GM19452 (cell line): ENCODE results near the gene GPR132.
A peak's percentile ranks its signal among the peaks of the same experiment; 100 is the strongest.
"Not testable (repeated sequence)": the region's sequence is repeated elsewhere in the genome, so short reads cannot be mapped to it uniquely, and the experiment has no call there.

ENCODE experiments used
- ATAC-seq: cut with Tn5 transposase; IDR thresholded peaks from one replicate; pipeline ENCODE4 v1.9.1; 2021; ENCODE audit not compliant: unreplicated experiment

The GPR132 gene

DNA sequence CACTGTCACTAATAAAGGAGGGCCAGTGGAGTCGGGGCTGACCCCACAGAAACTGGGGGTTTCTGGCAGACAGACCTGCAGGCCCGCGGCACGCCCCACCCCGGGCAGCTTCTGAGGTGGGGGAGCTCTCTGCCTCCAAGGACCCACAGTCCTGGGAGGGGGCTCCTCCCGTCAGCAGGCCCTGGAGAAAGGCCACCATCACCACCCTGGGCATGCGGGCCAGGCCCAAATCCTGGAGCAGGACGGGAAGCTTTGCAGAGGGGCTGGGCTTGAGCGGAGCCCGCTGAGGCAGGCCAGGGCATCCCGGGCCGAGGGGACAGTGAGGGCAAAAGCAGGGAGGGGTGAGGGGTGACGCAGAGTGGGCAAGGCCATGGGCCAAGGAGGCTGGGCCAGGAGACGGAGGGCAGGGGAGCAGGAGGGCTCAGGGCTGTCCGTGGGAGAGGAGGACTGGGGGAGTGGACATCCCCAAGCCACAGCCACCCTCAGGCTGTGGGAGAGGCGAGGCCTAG lies 11.1 kb upstream of the GPR132 start:
- ATAC-seq = no peak

DNA sequence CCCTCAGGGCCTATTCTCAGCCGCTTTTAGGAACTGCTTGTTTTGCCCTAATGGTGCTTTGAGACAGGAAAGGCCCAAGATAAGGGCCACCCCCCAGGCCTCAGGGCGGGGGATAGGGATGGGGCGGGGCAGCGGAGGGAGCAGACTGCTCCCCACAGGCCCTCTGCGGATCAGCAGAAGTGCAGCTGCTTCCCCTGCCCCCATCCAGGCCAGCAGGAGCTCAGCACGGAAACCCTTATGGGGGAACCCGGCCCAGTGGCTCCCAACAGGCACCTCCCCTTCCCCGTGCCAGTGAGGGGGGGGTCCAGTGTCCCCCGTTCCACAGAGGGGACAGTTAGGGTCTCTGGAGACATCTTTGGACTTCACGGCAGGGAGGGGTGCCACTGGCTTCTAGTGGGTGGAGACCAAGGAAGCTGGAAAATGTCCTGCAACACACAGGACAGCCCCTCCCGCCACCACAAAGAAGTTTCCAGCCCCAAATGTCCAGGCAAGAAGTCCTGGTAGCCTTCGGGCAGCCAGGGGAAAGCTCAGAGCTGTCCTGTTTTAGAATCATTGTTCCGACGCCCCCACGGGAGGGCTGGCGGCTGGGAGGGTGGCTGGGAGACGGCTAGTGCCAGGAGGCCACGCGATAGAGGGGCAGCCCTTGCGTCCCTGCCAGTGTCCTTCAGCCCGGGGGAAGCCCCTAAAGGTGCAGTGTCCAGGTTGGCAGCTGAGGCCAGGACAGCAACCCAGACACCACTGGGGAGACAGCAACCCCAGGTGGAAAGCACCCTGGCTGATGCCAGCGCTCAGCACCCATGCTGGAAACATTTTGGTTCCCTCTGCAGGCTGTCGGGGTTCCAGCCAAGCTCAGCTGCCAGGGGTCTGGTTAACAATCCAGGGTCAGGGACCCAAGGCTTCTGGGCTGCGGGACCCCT lies 10.4 kb upstream of the GPR132 start:
- no peak for ATAC-seq

DNA sequence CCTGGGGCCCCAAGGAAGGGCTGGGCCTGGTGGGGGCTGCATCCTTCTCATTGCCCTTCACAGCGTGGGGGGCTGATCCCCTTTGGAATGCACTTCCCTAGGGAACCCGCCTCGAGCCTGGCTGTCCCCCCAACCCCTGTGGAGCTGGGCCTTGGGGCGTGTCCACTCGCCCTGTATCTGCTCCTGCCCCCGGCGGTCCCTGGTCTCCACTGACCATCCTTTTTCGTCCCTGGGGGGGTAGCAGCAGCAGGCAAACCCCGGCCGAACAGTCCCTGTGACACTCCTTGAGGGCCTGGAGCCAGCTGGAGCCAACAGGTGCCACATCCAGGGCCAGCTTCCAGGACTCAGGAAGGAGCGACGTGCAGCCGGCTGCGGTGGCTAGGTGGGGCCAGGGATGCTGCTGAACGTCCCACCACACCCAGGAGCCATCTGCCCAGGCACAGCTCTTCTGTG lies 9.4 kb upstream of the GPR132 start:
- no peak for ATAC-seq

DNA sequence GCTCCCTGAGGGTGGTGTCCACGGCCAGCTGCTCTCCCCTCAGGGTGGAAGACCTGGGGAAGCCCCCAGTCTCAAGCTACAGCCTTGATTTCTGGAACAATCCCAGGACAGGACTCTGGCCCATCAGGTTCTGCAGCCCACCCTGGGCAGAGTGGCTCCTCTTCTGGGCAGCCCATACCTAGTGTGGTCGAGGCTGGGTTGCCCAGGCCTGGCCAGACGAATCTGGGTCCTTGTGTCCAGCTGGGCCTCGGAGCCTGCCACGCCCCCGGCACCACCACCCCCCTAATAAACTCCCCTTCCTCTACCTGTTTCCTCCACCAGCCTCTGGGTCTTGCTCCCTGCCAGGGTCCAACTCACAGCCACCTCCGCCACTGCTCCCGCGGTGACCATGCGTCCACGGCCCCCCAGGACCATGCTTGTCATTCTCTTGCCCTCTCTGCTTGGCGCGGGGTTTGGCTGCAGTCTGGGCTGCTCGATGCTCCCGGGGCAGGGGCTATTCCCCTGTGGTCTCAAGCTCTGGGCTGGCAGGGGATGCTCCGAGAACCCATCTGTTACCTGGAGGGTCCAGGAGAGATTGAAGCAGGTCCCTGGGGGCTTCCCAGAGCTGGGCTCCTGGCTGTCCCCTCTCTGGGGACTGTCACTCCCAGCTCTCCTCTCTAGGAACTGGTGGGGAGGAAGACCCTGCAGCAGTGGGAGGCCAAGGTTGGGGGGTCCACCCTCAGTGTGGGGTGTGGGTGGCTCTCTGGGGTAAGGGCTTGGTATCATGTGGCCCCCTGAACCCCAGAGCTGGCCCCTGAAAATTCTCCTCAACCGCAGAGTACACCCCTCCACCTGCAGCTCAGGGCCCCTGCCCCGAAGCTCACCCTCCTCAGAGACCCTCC lies 8.7 kb upstream of the GPR132 start:
- ATAC-seq = no peak

DNA sequence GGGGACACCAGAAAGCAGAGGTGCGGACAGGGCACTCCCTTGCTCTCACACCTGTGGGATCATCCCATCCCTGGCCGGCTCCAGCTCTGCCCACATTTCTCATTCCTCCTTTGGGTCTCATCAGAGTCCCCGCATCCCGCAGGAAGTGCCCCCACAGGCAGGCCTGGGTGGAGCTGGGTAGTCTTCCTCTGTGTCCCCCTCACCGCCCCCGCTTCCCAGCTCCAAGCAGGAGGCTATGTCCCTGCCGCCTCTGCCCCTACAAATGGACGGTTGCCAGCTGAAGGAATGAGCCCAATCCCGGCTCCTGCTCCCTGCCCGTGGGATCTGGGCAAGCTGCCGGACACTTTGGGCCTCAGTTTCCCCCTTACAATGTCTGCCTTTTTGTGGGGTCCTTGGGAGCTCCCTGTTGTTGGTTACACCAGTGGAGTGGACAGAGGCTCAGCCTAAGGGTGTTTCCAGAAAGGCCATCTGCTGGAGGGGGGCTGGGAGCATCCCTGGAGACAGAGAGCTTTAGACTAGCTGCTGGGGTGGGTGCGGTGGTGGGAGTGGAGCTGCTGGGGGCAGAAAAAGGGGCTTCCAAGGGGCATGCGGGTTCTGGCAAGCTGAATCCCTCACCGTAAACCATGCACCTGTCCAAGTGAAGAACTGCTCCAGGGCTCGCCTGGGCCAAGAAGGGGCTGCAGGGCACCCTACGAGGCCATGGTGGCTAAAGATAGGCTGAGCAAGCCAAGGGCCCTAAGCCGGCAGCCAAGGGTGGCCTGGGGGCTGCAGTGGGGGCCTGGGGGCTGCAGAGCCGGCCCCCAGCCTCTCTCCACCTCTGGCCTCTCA lies 7.9 kb upstream of the GPR132 start:
- no peak for ATAC-seq

DNA sequence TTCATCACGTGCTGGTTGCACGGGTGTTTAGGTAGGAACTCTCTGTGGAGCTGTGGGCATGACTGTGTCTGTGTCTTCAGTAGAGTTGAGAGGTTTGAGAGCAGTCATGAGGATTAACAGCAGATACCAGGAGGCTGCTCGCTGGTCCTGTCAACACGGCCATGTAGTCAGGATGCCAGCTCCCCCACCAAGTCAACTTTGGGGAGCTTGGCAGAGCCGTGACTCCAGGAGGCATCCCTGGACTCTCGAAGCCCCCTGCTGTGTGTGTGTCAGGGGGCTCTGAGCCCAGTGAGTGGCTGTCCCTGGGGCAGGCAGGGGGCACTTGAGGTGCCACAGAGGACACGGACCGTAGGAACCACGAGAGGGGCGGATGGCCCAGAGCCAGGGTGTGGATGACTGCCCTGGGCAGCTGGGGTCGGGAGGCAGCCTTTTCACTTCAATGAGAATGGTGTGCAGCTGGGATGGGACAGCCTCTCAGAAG lies 7.2 kb upstream of the GPR132 start:
- no peak for ATAC-seq

DNA sequence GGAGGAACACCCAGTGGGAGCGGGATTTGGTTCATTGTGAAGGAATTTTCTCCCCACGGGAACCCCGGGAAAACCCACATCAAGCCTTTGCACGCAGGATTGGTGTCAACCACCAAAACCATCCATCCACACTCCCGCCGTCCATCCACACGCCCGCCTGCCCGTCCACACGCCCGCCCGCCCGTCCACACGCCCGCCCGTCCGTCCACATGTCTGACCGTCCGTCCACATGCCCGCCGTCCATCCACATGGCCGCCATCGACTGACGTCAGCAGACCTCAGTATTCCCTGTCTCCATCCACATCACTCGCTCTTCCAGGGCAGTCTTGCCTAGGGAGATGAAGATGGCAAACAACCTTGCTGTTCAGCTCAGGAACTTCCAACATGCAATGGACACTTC lies 6.7 kb upstream of the GPR132 start:
- ATAC-seq = no peak

DNA sequence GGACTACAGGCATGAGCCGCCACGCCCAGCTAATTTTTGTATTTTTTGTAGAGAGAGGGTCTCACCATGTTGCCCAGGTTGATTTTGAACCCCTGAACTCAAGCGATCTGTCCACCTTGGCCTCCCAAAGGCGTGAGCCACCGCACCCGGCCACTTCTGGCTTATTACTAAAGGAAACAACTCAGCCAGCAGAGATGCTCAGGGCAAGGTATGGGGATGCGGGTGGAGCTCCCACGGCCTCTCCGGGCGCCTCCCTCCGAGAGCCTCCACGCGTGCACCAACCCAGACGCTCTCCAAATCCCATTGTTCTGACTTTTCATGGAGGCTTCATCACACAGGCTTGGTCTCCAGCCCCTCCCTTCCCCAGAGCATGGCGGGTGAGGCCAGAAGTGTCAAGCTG lies 6.1 kb upstream of the GPR132 start:
- no peak for ATAC-seq

DNA sequence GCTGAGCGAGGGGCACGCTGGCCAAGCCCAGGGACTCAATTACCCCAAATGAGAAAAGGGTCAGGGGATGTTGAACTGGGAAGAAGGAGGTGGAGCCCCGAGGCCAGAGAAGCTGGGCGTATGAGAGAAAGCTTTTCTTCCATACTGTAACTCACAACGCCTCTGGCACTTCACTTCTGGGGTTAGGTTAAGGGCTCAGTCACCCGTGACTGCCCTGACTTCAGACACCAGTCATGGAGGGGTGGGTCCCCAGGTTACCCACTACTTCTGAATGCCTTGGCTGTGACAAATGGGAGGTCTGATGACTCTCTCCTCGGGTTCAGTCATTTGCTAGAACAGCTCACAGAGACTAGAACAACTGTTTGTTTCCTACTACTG lies 5.5 kb upstream of the GPR132 start:
- no peak for ATAC-seq

DNA sequence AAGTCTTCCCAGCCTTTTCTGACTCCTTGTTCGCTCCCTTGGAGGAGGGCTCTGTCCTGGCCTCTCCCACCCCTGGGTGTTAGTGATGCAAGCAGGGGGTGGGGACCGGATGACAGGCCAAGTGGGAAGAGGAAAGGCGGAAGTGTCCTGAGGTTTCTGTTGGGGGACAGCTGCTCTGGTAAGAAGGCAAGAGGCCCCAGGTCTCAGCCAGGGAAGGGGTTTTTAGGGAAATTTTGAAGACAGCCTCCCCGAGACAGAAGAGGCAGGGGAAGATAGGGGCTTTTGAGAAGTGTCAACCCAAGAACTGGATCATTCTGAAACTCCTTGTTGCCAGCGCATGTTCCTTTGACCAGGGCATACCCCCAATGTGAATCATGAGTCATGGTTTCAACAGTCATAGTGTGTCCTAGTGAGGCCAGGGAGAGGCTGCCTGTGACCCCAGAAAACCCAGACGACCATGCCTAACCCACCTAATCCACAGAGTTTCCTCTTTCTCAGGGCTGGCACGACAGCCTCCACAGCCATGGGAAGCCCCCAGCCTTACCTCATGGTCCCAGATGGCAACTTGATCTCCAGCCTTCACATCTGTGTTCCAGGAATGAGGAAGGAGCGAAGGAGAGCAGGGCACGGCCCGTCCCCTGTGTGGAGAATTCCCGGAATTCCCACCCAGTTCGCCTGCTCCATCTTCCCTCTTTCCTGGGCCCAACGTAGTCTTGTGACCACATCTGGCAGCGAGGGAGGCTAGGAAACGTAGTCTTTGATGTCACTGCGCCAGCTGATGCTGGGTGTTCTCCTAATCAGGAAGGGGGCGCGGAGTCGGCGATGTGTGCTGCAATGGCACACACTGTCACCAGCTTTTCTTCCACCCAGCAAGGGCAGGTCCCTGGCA lies 4.9 kb upstream of the GPR132 start:
- peak; percentile 41 for ATAC-seq

DNA sequence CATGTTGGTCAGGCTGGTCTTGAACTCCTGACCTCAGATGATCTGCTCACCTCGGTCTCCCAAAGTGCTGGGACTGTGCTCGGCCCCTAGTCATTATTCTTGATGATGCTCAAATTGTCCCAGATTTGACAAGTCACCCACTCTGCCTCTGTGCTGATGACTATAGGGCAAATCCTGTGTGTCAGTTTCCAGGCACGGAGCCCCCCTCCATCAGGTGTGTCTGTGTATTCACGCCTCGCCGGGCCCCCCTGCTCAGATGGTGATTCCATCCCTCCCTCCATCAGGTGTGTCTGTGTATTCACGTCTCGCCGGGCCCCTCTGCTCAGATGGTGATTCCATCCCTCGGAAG lies 4.3 kb upstream of the GPR132 start:
- ATAC-seq = no peak

DNA sequence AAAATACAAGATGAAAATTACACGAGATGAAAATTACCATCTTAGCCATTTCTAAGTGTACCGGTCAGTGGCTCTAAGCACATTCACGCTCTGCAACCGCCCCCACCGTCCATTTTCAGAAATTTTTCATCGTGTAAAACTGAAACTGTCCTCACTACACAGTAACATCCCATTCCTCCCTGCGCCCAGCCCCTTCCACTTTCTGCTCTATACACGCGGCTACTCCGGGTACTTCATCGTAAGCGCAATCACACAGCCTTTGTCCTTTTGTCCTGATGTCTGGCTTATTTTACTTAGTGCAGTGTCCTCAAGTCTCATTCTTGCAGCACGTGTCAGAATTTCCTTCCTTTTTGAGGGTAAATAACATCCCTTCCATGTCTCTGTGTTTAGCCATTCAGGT lies 3.6 kb upstream of the GPR132 start:
- ATAC-seq = no peak

DNA sequence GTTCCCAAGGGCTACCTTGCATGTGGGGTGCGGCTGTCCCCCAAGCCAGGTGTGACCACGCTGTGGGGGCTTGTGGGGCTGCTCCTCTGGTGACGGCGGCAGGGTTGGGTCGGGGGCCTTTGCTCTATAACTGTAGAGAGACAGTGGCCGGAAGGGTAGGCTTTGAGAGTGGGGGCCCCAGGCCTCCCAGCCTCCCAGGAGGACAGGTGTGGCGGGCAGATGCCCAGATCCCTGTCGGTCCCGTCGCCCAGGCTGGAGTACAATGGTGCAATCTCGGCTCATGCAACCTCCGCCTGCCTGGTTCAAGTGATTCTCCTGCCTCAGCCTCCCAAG lies 2.7 kb upstream of the GPR132 start:
- no peak for ATAC-seq

DNA sequence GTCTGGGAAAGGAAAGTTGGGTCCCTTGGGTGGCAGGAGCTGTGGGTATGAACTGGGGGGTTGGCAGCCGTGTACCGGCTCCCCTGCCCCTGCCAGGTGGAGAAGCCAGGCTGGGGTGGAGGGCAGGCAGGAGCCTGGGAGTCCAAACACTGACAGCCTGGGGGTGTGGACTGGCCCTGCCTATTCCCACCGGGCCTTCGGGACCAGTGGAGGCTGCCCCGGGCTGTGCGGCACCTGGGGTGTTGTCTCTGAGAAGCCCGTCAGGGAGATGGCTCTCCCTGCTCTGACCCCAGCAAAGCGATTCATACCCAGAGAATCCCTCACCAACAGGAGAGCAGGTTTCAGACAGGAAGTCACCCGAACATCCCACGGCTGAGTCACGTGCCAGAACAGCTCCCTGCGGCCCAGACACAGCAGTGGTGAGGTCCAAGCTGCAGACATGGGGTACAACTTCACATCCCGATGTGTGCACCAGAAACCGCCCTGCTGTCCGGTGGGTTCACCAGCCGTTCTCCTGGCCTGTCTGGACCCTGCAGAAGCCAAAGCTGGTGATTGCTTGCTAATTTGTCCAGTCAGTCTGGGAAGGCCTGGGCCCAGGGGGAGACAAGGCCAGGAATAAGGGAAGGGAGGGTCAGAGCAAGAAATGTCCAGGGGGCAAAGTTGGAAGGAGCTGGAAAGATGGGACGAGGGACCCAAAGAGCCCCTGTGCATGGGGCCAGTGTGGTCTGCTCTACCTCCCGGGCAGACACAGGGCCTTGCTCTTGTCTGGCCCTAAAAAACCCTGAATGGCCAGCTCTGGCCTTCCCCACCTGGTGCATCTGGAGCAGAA lies 2.1 kb upstream of the GPR132 start:
- ATAC-seq = no peak

DNA sequence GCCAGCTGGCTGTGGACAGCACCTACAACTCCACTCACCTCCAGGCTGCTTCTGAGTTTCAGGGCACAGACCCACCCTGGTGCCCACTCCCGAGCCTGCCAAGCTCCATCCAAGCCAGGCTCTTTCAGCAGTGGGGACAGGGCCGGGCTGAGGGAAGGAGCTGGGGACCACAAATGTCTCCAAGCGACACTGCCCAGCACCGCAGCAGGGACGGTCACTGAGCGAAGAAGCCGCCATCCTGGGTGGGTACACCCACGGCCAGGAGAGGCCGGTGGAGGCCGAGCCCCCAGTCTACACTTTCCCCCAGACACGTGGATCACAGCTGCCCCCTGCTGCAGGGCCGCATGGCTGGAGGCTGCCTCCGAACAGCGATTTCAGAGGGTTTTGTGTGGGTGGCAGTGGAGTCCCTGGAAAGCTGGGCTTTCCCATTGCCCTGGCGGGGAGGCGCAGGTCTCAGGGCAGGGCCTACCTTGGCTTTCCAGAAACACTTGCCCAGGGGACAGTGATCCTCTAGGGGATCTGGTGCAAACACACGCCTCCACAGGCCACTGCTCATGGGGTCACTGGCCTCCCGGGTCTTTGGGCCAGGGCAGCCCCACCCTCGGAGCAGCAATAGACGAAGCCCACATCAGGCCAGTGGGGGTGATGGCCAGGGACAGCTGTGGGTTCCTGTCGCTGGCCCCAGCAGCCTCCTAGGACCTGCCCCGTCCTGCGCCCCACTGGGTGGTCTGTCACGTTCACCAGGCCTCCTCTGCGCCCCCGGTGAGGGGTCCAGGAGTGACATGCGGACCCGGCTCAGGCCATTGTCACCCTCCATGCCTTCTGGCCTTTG lies 1.2 kb upstream of the GPR132 start:
- ATAC-seq = no peak

DNA sequence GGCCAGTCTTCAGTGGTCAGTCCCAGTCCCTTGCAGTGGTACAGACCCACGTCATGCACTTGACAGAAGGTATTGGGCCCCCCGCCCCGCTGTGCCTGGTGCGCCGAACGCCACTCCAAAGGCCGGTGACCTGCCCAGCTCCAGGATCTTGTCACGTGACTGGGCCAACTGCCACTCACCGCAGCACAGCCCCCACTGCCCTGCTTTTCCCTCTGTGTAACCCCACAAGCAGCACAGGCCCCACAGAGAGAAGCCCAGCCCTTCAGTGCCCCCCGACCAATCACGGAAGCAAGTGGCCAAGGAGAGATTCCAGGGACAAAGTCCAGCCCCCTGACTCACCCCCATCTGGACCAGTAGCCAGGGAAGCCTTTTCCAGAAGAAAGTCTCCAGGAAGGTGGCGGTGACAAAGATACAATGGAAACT lies 498 bp downstream of the GPR132 start:
- no peak for ATAC-seq

DNA sequence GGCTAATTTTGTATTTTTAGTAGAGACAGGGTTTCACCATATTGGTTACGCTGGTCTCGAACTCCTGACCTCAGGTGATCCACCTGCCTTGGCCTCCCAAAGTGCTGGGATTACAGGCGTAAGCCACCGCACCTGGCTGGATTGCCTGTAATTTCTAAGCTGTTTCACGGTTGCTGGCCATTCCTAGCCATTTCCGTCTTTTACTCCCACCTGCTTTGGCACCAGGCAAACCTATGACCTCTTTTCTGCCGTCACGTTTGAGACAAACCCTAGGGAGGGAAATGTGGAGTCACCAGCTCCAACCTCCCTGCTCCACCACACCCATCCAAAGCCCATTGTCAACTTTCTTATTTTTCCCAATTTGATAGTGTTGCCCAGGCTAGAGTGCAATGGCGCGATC lies 1.2 kb downstream of the GPR132 start:
- no peak for ATAC-seq

DNA sequence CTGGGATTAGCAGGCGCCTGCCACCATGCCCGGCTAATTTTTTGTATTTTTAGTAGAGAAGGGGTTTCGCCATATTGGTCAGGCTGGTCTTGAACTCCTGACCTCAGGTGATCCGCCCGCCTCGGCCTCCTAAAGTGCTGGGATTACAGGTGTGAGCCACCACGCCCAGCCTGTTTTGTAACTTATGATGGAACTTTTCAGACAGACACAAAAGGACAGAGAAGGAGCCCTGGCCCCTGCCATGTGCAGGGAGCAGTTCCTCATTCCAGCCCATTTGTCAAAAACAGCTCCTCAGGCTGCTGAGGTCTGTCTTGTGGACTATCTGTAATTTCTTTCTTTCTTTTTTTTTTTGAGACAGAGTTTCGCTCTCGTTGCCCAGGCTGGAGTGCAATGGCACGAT lies 1.7 kb downstream of the GPR132 start:
- not testable (repeated sequence) for ATAC-seq
